Neural progenitor cell (in vitro differentiated cells): ENCODE measurements around the gene LRRC63. TPM values are rescaled to one million over a fixed set of nuclear protein-coding genes. Genes with fewer than 3 reads are reported as not detected.

Experiments used
- DNase-seq: peaks from one replicate; pipeline ENCODE4 v3.0.0-alpha.2; 2016; ENCODE audit warnings: low spot score
- H2AFZ ChIP-seq: fragments of 200-600 bp; sonication (generic); replicated peaks from 2 replicates; pipeline ENCODE4 v1.6.1; 2016; ENCODE audit warnings: antibody characterized with exemption
- H3F3A ChIP-seq: fragments of 200-600 bp; sonication (generic); 2 replicates; pipeline ENCODE4 v1.6.1; 2016; ENCODE audit warnings: antibody characterized with exemption, low read depth
- H3K27ac ChIP-seq: fragments of 200-600 bp; sonication (generic); 2 replicates; pipeline ENCODE4 v1.5.1; 2016; ENCODE audit warnings: mild to moderate bottlenecking
- H3K27me3 ChIP-seq: fragments of 200-600 bp; sonication (generic); 2 replicates; pipeline ENCODE4 v1.6.1; 2016; ENCODE audit warnings: mild to moderate bottlenecking, moderate library complexity
- H3K36me3 ChIP-seq: fragments of 200-600 bp; sonication (generic); 2 replicates; pipeline ENCODE4 v1.5.1; 2016
- H3K4me1 ChIP-seq: fragments of 200-600 bp; sonication (generic); 2 replicates; pipeline ENCODE4 v1.6.1; 2016; ENCODE audit warnings: mixed run types
- H3K4me2 ChIP-seq: fragments of 200-600 bp; sonication (generic); 2 replicates; pipeline ENCODE4 v1.6.1; 2016
- H3K4me3 ChIP-seq: fragments of 200-600 bp; sonication (generic); 2 replicates; pipeline ENCODE4 v1.5.1; 2016
- H3K79me2 ChIP-seq: fragments of 200-600 bp; sonication (generic); 2 replicates; pipeline ENCODE4 v1.6.1; 2016; ENCODE audit warnings: low read depth
- H3K9ac ChIP-seq: fragments of 200-600 bp; sonication (generic); 2 replicates; pipeline ENCODE4 v1.6.1; 2016
- H3K9me3 ChIP-seq: fragments of 200-600 bp; sonication (generic); 2 replicates; pipeline ENCODE4 v1.5.1; 2016; ENCODE audit warnings: low read depth
- H4K20me1 ChIP-seq: fragments of 200-600 bp; sonication (generic); 2 replicates; pipeline ENCODE4 v1.6.1; 2016; ENCODE audit warnings: low read depth
- H3K27ac Mint-ChIP-seq: 3 replicates; pipeline ENCODE4 v1.8.0; 2021; ENCODE audit warnings: mixed read lengths
- H3K27me3 Mint-ChIP-seq: 2 replicates; pipeline ENCODE4 v1.8.0; 2022; ENCODE audit warnings: low read depth, mild to moderate bottlenecking, inconsistent platforms, moderate library complexity, mixed read lengths; ENCODE audit not compliant: insufficient read depth
- H3K36me3 Mint-ChIP-seq: 3 replicates; pipeline ENCODE4 v1.8.0; 2021; ENCODE audit warnings: mixed read lengths
- H3K4me1 Mint-ChIP-seq: 3 replicates; pipeline ENCODE4 v1.8.0; 2021; ENCODE audit warnings: mixed read lengths
- H3K4me3 Mint-ChIP-seq: 3 replicates; pipeline ENCODE4 v1.8.0; 2021; ENCODE audit warnings: mild to moderate bottlenecking, moderate library complexity, mixed read lengths
- H3K9me3 Mint-ChIP-seq: 3 replicates; pipeline ENCODE4 v1.8.0; 2020; ENCODE audit warnings: mixed read lengths
- EZH2 ChIP-seq: fragments of 200-600 bp; sonication (generic); IDR thresholded peaks from 2 replicates; pipeline ENCODE4 v1.6.1; 2017; ENCODE audit warnings: antibody characterized with exemption, mild to moderate bottlenecking, moderate library complexity
- EZH2phosphoT487 ChIP-seq: fragments of 200-600 bp; sonication (generic); IDR thresholded peaks from 2 replicates; pipeline ENCODE4 v1.6.1; 2017; ENCODE audit warnings: antibody characterized with exemption
- total RNA-seq: library from RNA; depleted of rRNA; stranded (reverse); fragments of >200 nt; gene quantifications from 2 replicates; pipeline ENCODE4 v1.2.3, GENCODE V29; 2015; ENCODE audit warnings: low replicate concordance
- TF ChIP-seq, protein P1 (sequence below): fragments of 200-600 bp; sonication (generic); IDR thresholded peaks from 2 replicates; pipeline ENCODE4 v1.5.1; 2017; ENCODE audit warnings: antibody characterized with exemption, mild to moderate bottlenecking

The LRRC63 gene
- total RNA-seq, 1 donor from 2014 or later, result not detected

GRCh38 chr13:46293436-46293835 is 81.7 kb downstream of the LRRC63 start:
- no peaks in the 10 kb centered on the region for H3K79me2 ChIP-seq
- H3K27ac ChIP-seq, result no peak overlapping the region
- no peak overlapping the region for H3K4me3 Mint-ChIP-seq
- DNase-seq, result no peak
- no peak overlapping the region for H3K4me3 ChIP-seq
- TF ChIP-seq, protein P1, sequence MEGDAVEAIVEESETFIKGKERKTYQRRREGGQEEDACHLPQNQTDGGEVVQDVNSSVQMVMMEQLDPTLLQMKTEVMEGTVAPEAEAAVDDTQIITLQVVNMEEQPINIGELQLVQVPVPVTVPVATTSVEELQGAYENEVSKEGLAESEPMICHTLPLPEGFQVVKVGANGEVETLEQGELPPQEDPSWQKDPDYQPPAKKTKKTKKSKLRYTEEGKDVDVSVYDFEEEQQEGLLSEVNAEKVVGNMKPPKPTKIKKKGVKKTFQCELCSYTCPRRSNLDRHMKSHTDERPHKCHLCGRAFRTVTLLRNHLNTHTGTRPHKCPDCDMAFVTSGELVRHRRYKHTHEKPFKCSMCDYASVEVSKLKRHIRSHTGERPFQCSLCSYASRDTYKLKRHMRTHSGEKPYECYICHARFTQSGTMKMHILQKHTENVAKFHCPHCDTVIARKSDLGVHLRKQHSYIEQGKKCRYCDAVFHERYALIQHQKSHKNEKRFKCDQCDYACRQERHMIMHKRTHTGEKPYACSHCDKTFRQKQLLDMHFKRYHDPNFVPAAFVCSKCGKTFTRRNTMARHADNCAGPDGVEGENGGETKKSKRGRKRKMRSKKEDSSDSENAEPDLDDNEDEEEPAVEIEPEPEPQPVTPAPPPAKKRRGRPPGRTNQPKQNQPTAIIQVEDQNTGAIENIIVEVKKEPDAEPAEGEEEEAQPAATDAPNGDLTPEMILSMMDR, result no peak
- TF ChIP-seq EZH2phosphoT487 (no peak), EZH2 (no peak)
- peaks cover 8% of the 10 kb centered on the region for H3K4me1 Mint-ChIP-seq
- H3K4me1 ChIP-seq, result no peaks in the 10 kb centered on the region
- no peaks in the 10 kb centered on the region for H3K27me3 Mint-ChIP-seq
- H4K20me1 ChIP-seq, result no peaks in the 10 kb centered on the region
- no peaks in the 10 kb centered on the region for H3K9me3 ChIP-seq
- no peak overlapping the region for H2AFZ ChIP-seq
- H3K27ac Mint-ChIP-seq, result no peak overlapping the region
- H3K36me3 ChIP-seq, result no peaks in the 10 kb centered on the region
- H3K9me3 Mint-ChIP-seq, result no peaks in the 10 kb centered on the region
- no peak overlapping the region for H3K9ac ChIP-seq
- no peaks in the 10 kb centered on the region for H3K36me3 Mint-ChIP-seq
- no peaks in the 10 kb centered on the region for H3K27me3 ChIP-seq
- H3K4me2 ChIP-seq, result no peak overlapping the region
- H3F3A ChIP-seq, result no peaks in the 10 kb centered on the region

DNA sequence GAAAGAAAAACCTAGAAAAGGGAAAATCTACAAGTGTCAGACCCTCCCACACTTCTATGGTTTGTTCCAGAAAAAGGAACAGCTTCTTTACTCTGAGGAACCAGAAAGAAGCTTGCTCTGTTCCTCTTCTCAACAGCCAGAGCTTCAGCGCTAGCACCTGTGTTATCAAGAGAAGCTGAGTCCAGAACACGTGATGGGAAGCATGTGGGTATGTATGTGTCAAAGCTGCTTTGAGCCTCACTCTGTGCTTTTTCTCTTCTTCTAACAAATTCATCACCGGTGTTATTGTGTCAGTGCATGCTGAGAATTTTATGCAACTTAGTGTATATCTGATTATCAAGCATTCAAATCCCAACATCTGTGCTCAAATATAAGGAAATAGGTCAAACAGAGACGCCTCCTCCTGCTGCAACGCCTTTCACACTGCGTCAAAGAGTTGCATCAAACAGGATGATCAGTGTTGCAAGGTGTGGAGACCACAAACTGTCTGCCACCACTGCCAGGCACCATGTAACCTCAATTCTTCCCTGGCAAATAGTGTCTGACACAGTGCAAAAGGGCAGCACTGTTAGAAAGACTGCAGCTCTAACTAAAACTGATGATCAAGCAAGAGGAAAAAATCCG is 83.9 kb downstream of the LRRC63 start:
- peaks cover 2% of the 10 kb centered on the region for H3K9me3 Mint-ChIP-seq
- Histone ChIP-seq H3K9me3 (no peaks in the 10 kb centered on the region), H3K79me2 (no peaks in the 10 kb centered on the region), H3K4me3 (no peak overlapping the region), H2AFZ (no peak overlapping the region), H3K4me2 (no peak overlapping the region), H3K27me3 (no peaks in the 10 kb centered on the region), H3K27ac (no peak overlapping the region), H4K20me1 (no peaks in the 10 kb centered on the region), H3K36me3 (no peaks in the 10 kb centered on the region), H3K4me1 (no peaks in the 10 kb centered on the region), H3K9ac (no peak overlapping the region), H3F3A (no peaks in the 10 kb centered on the region)
- no peaks in the 10 kb centered on the region for H3K27me3 Mint-ChIP-seq
- H3K27ac Mint-ChIP-seq, result no peak overlapping the region
- DNase-seq, result no peak
- H3K36me3 Mint-ChIP-seq, result no peaks in the 10 kb centered on the region
- peaks cover 8% of the 10 kb centered on the region for H3K4me1 Mint-ChIP-seq
- TF ChIP-seq, protein P1, result no peak
- TF ChIP-seq EZH2 (no peak), EZH2phosphoT487 (no peak)
- H3K4me3 Mint-ChIP-seq, result no peak overlapping the region

- no peak overlapping the region for H3K27ac Mint-ChIP-seq
These were observed 84.5 kb downstream of the LRRC63 start for GRCh38 chr13:46296115-46296822.

More at GRCh38 chr13:46296115-46296822, 84.5 kb downstream of the LRRC63 start:
- peaks cover 2% of the 10 kb centered on the region for H3K9me3 Mint-ChIP-seq
- H3K4me3 Mint-ChIP-seq, result no peak overlapping the region
- H3K4me1 Mint-ChIP-seq, result peaks cover 8% of the 10 kb centered on the region
- H3K27me3 Mint-ChIP-seq, result no peaks in the 10 kb centered on the region
- H3K27ac ChIP-seq, result no peak overlapping the region
- DNase-seq, result no peak
- H3K9ac ChIP-seq, result no peak overlapping the region
- TF ChIP-seq EZH2phosphoT487 (no peak), EZH2 (no peak)
- TF ChIP-seq, protein P1, result no peak
- no peaks in the 10 kb centered on the region for H3K36me3 Mint-ChIP-seq
- H3K4me2 ChIP-seq, result no peak overlapping the region
- H3K27me3 ChIP-seq, result no peaks in the 10 kb centered on the region
- no peaks in the 10 kb centered on the region for H3K9me3 ChIP-seq
- no peak overlapping the region for H2AFZ ChIP-seq
- no peaks in the 10 kb centered on the region for H3K4me1 ChIP-seq
- no peaks in the 10 kb centered on the region for H4K20me1 ChIP-seq
- H3K36me3 ChIP-seq, result no peaks in the 10 kb centered on the region
- H3K4me3 ChIP-seq, result no peak overlapping the region
- H3K79me2 ChIP-seq, result no peaks in the 10 kb centered on the region
- H3F3A ChIP-seq, result no peaks in the 10 kb centered on the region
